CD4-positive, alpha-beta T cell treated with Interleukin-1 beta for 1 hour (primary cell): ENCODE measurements around the gene MYO7B.

Experiments used
- DNase-seq, 2 donors: peaks; one replicate each; pipeline ENCODE4 v3.0.0-alpha.2; 2020 to 2022

Gene MYO7B

GRCh38 chr2:127665267-127665893 lies 129.9 kb downstream of the MYO7B start:
- DNase-seq, result no peak

DNA sequence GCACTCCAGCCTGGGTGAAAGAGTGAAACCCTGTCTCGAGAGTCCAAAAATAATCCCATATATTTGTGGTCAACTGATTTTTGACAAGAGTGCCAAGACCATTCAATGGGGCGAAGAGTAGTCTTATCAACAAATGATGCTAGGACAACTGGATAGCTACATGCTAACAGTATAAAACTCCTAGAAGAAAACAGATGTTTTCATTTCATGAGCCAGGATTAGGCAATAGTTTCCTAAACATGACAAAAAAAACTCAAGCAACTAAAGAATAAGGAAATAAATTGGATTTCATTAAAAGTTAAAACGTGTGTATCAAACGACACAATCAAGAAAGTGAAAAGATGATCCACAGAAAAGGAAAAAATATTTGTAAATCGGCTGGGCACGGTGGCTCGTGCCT lies 133.6 kb downstream of the MYO7B start:
- DNase-seq, result no peak

DNA sequence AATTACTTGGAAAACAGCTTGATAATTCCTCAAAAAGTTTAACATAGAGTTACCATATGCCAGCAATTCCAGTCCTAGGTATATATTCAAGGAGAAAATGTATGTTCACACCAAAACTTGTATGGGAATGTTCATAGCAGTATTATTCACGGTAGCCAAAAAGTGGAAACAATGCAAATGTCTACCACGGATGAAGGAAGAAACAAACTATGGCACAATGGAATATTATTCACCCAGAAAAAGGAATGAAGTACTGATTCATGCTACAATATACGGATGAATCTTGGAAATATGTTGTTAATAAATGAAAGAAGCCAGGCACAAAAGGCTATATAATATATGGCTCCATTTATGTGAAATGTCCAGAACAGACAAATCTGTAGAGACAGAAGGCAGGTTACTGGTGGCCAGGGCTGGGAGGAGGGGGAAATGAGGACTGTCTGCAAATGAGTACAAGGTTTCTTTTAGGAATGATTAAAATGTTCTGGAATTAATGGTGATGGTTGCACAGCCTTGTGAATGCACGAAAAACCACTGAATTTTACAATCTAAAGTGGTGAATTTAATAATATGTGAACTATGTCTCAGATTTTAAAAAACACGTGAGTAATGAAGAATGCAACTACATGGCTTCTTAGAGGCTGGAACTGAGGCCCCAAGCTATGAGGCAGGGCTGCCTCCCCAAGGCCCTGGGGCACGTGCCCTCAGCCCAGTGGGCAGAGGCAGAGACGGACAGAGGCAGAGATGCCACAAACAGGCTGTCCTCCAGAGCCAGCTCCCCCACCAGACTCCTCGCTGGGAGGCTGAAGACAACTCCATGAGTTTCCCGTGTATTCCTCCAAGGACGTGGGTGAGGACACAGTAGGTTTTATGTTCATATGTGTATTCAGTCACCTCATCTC lies 134.8 kb downstream of the MYO7B start:
- no peak for DNase-seq

- DNase-seq, result no peak
Measured at GRCh38 chr2:127670957-127671290, 135.4 kb downstream of the MYO7B start.

DNA sequence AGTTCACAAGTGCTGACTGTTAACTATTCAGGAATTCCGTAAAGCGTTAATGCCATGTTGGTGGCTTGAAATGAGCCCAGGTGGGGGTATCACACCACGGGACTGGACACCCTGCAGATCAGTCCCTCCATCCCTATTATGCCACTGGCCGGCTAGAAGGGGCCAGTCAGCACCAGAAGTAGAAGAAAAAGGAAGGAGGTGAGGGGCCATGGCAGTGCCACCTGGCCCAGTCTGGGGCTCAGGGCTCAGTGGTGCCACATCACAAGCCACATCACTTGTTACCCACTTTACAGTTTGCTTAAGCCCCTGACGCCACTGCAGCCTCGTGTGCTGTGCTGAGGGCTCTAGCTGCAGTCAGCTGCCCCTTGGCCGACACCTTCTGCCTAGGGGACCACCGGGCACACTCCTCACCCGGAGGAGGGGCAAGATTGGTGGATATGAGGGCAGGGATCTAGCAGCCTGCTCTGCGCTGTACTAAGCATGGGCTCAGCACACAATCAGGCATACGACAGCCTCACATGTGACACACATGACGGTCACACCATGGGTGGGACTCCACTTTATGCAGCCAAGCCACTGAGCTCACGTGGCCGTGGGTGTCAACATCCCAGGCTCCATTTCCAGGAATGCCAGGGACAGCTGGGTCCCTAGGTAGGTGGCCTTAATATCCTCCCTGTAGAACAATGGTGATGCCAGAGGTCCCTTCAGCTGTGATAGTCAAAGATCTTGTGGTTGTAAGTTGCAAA lies 136.2 kb downstream of the MYO7B start:
- no peak for DNase-seq

GRCh38 chr2:127672341-127673224 lies 137.1 kb downstream of the MYO7B start:
- no peak for DNase-seq

- DNase-seq, result no peak
Measured at GRCh38 chr2:127673291-127674069, 138.0 kb downstream of the MYO7B start.

GRCh38 chr2:127674241-127675209 lies 139.0 kb downstream of the MYO7B start:
- DNase-seq, result no peak

DNA sequence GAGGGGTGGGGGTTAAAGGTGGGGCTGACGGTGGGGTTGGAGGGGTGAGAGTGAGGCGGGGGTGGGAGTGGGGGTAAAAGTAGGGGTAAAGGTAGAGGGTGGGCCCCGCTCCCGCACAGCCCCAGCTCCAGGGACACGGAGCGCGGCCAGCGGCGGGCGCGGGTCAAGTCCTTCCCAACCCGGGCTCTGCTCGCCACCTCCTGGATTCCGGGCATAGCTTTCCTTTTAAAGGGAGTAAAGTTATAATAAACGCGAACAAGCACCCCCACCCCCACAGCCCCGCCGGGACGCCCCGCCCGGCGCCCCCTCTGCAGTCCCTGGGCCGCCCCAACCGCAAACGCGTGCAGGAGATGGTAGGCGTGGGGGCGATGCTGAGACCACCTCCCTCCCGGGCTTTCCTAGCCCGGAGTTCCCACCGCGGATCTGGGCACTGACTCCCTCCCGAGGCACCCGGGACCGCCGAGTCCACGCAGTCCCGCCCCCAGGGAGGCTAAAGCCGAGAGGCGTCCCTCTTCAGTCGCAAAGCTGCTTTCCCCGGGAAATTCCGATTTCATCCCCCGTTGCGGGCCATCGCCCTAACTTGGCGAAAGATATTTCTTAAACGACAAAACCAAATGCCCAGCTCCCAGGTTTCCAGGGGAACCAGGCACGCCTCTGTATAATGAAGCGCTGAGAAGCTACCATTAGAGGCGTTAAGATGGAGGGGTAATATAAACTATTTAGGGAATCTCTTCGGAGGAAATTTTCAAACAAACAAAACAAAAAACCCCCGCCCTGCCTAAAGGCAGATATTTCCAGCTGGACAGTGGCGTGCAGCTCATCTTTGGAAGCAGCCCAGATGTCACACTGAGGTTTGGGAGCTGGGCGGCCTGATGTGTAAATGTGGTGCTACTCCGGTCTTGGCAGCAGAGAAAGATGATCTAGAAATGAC lies 140.1 kb downstream of the MYO7B start, which contains the start of gene LIMS2:
TSS of gene LIMS2 (minus strand) at position 200 of the 931 bp plus-strand sequence. CDS start 506 bp downstream, outside the sequence.
- DNase-seq, result no peak

- no peak for DNase-seq
Measured at GRCh38 chr2:127676906-127677305, 141.4 kb downstream of the MYO7B start.

DNA sequence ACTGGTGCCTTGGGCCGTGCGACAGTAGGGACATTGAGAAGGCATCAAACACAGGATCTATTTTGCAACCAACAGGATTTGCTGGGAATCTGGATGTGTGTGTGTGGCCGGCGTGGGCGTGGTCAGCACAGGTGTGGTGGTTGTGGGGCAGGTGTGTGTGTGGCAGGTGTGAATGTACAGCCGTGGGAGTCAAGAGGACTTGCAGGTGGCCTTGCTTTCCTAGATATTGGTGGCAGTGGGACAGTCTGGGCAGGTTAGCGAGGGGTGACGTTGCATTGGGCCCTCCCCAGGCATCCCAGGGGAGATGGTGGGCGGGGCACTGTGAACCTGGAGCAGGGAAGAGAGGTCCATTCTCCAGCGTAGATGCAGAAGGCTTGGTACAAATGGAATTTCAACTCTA lies 143.0 kb downstream of the MYO7B start:
- DNase-seq, result no peak

DNA sequence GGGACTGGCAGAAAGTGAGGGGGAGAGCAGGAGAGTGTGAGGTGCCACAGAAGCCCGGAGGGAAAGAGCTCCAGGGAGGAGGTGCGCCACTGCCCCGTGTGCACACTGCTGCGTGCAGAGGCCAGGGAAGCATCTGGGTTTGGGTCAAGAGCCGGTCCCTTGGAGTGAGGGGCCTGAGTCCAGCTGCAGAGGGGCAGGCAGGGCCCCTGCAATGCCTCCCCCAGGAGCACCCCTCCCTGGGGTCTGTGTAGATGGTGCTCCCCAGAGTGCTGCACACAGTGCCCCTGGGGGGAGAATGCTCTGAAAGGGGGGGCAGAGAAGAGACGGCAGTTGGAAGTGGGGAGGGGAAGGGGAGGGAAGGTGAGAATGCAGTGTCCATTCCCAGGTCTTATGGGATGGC lies 143.5 kb downstream of the MYO7B start:
- DNase-seq, result no peak

- DNase-seq, result no peak
Measured at GRCh38 chr2:127679680-127680361, 144.3 kb downstream of the MYO7B start.

GRCh38 chr2:127680706-127681287 lies 145.3 kb downstream of the MYO7B start:
- no peak for DNase-seq

GRCh38 chr2:127681288-127681804 lies 145.9 kb downstream of the MYO7B start:
- no peak for DNase-seq

DNA sequence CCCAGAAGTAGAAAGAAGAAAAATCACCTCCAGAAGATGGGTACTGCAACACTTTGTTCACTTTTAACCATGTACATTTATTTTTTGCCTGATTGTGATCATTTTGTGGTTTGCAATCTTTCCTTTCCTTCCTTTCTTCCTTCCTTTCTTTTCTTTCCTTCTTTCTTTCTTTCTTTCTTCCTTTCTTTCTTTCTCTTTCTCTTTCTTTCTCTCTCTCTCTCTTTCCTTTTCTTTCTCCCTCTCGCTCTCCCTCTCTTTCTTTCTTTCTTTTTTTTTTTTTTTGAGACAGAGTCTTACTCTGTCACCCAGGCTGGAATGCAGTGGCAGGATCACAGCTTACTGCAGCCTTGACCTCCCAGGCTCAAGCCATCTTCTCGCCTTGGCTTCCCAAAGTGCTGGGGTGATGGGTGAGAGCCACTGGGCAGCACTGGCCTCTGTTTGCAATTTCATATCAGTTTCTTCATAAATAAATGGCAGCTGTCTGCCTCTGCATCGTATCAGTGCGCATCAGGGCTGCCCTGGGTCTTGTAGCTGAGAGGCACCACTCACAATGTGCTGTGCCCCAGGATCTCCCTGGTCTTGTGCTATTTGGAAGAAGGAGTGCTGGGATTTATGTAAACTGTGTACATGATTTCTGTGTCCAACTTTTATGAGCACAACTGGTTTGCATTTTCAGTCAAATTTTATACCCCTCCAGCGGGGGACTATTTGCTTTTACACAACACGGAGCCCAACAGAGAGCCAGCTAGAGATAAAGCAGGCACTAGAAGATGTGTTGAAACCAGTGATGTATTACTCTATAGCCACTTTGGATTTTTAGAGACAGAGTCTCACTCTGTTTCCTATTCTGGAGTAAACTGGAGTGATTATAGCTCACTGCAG lies 146.7 kb downstream of the MYO7B start:
- DNase-seq, result no peak

DNA sequence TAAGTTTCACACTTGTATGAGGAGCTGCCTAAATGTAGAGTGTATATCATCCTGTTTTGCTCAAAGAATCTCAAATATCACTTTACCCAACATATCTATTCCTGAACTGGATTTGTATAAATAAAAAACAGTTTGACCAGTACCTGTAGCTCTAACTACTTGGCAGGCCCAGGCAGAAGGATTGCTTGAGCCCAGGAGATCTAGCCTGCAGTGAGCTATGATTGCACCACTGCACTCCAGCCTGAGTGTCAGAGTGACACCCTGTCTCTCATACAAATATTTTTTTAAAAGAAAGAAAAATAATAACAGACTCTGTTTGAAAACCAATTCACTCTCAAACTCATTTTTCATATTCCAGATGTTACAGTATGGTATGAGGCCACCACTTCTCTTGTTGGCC lies 147.6 kb downstream of the MYO7B start:
- DNase-seq, result no peak
